Tongue (tissue), 2 donors: ENCODE results near the gene ZMIZ1. TPM values are rescaled to one million over a fixed set of nuclear protein-coding genes. Genes with fewer than 3 reads are reported as not detected.

Experiments
- DNase-seq: peaks from one replicate; pipeline ENCODE4 v3.0.0-alpha.2; 2015
- total RNA-seq: library from RNA; depleted of rRNA; stranded (reverse); fragments of >200 nt; gene quantifications from one replicate; pipeline ENCODE4 v1.2.3, GENCODE V29; 2014

The ZMIZ1 gene
- total RNA-seq, 1 donor from 2014 or later = 31.6 TPM

DNA sequence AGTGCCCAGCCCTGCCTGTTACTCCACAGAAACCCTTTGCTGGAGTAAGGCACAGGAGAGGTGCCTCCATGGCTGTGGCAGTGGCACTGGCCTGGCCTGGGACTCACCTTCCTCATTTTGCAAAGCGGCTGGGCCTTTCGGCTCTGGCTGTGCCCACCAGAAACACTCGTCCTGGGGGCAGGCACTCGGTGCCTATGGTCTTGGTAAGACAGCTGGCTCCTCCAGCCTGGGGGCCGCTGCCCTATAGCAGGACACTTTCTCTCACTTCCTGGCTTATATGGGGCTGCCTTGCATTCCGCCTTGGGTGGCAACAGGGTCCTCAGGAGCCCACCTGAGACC is 13.2 kb downstream of the ZMIZ1 start:
- no peak for DNase-seq

DNA sequence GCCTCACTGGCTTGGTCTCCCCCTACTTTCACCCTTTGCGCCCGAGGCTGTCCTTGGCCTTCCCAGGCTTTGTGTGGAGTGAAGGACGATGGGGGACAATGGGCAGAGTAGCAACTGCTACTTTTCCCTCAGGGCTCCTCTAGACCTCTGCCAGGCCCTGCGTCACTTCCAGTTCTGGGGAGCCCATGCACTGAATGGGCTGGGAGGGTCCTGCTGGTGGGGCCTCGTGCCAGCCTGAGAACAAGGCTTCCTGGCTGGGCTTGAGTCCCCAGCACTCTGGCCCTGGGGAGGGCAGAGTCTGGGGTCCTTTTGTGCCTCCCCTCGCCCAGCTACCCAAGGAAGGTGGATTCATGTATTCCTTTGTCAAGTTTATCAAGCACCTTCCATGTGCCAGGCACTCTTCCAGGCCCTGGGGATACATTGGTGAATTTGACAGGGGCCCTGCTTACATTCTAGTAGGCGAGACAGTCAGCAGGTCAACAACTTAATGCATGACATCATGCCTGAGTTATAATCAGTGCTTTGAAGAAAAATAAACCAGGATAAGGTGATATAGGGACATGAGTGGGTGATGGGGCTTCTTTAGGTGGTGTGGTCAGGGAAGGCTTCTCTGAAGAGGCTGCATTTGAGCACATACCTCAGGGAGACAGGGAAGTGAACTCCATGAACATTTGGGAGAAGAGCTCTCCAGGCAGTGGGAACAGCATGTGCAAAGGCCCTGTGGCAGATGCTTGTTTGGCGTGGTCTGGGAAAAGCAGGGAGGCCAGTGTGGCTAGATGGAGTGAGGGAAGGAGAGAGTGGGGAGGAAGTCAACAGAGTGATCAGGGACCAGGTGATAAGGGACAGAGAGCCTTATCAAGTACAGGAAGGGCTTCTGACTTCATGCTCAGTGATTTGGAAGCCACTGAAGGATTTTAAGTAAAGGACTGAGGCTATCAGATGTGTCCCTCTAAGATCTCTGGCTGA is 14.1 kb downstream of the ZMIZ1 start:
- DNase-seq = no peak

DNA sequence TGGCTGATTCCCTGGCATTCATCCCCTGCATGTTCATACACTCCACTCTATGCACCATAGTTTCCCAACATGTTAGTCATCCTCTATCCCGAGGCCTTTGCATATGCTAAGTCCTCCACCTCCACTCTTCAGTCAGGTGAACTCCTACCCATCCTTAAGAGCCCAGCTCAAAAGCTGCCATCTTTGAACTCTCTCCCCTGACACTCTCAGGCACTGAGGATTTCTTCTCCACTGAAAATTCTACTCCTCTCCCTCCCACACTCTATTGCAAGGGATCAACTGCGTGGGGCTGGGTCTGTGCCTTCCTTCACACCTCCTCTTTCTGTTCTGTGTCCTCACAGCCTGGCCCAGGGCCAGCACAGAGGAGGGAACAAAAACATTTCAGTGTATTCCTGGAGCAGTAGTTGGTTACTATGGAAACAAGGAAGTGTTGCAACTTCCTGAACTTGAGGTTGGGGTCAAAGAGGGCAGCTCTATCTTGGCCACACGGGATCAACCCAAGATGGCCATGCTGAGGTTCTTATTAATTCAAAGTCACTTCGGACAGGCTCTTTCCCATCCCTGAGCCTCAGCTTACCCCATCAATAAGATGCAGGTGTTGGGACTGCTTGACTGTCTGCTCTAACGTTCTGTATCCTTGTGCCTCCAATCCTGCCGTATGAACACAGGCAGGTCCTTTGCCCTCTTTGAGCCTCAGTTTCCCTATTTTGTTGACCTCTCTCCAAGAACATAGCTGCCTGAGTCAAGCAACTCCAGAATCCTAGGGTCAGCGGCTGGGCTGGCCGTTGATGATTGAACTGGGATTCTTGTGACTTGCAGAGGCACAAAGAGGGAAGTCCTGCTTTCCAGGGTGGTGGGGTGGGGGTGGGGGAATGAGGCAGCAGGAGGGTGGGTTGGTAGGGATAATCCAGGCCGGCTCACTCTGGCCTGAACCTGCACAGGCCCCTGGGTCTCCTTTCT is 15.5 kb downstream of the ZMIZ1 start:
- peak; percentile 79 for DNase-seq

DNA sequence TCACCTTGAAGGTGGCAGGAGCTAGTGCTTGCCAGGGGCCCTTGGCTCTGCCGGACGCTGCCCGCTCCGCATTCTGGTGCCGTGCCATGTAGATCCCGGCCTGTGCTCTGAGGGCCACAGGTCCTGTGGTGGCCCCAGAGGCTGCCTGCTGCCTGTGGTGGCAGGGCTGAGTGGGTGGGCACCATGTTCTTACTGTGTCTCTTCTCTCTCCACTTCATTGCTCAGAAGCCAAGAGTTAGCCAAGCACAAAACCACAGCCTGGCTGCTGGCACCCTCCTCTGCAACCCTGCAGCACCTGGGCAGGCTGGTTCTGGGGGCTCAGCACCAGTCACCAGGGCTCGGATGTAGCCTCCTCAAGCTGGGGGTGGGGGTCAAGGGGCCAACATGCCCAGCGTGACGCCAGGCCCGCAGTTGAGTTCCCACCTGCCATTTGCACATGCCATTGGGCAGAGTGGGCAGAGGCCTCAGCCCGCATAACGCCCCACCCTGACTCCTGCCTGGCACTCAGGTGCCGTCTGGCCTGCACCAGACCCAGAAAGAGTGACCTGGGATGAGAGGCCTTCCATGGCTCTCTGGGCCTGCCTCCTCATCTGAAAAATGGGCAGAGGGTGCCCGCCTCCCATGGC is 16.3 kb downstream of the ZMIZ1 start:
- no peak for DNase-seq

DNA sequence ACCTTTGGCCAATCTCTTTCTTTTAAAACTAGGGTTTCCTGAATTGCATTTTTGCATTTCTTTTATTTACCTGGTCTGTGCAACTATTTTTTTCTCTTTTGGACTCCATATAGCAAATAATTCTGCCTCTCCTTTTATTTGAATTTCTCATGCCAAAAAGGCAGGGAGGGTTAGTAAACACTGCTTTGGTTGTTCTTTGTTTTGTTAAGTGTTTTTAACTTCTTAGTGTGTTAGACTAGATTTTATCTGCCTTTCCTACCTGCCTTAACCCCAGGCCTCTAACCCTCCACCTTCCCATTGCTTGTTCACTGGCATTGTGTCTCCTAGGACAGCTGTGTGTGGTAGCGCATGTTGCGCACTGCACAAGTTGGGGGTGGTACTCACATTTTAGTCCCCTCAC is 18.1 kb downstream of the ZMIZ1 start:
- DNase-seq = no peak

DNA sequence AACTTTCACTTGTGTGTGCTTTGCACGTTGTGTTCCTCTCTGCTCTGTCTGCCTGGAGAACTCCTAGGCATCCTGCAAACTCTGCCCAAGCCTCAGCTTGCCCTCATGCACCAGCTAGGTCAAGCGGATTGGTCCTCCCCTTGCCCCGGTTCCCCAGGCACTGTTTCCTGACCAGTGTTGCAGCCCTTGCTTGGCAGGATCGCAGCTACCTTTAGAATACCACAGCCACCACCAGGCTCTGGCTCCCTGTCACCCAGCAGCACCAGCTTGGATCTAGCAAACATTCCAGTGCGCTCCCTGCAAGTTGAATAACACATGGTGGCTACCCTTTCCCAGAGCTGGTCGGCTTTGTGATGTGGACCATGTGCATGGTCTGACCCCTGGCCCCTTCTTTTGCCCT is 19.0 kb downstream of the ZMIZ1 start:
- no peak for DNase-seq

DNA sequence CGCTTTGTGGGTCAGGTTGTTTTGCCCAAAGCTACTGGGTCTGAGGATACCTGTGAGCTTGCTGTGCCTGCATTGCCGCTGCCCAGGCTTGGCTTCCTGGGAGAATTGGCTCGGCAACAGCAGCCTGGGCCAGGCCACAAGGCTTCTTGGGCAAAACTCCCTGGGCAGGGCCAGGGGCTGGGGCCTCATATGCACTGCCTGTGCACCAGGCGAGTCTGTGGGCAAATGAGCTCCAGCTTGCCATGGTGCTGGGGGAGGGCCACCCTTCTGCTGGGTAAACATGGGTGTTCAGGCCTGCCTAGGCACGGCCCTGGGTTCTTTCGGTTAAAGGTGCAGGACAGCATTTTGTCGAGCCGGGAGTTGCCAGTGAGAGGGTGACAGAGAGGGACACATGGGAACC is 19.4 kb downstream of the ZMIZ1 start:
- DNase-seq = no peak

DNA sequence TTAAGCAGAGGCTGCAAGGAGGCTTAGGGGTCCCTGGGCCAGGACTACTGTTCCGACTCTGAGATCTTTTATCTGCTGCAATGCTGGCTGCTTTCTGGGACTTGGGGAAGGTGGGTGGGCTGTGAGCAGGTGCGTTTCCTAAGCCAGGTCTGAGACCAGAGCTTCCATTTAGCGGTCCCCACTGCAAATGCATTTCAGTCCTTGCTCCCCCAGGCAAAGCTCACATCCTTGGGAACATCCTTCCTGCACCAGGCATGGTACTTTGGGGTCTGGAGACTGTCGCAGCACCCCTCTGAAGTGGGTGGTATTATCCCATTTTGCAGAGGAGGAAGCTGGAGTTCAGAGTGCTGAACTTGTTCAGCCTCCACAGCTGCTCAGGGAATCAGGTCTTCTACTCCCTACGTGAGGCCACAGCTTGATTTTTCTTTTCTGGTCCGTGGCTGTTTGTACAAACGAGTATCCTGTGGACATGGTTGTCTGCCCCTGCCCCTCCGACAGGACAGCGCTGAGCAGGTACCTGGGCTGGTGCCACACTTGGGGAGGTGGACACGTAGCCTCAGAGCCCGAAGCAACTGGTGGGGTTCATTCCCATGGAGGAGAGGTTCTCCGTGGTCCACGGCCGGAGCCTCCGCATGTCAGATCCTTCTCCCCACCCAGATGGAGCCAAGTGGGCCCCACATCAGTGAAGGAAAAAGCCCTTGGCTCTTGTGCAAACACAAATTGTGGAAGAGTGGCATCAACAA is 20.0 kb downstream of the ZMIZ1 start:
- DNase-seq = no peak

DNA sequence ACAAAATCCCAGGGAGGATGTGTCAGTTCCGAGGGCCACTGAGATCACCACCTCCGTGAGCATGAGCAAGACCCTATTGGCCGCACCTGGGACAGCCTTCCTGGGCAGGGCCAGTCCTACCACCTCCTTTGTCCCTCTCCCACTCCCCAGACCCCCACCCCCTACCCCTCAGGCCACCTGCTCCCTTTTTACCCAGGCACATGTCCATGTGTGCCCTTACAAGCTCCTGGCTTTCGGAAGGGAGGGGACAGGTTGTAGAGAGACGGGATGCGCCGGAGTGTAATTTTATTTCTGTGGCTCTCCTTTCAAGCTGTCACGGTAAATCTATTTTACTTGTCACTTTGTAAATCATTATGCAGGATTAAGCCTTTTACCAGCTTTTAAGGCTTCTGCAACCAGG is 20.9 kb downstream of the ZMIZ1 start:
- no peak for DNase-seq

DNA sequence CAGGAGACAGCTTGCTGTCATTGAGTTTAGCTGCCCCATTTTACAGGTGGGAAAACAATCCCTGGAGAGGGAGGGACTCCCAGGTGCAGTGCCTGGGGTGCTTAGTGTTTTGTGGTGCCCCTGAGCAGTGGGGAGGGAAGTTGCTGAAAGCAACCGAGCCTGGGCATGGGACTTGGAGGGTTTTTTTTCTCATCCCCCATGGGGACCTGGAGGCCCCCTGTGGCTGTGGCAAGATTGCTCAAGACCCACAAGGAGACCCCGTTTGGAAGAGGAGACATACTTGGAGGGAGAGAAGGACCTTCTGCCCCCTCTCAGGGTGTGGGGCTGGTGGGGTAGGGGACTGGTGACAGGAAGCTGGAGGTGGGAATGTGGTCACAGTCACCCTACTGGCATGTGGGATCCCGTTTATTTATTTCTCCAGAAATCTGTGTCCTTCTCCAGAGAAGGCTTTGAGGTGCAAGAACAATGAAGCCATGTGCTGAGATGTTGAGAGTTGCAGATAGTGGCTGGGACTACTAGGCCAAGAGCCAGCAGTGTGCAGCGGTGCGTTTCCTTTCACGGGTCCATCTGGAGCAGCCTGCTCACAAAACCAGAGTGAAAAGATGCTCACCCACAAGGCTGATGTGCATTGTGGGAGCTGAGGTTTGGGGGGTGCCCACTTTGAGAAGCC is 21.5 kb downstream of the ZMIZ1 start:
- no peak for DNase-seq

DNA sequence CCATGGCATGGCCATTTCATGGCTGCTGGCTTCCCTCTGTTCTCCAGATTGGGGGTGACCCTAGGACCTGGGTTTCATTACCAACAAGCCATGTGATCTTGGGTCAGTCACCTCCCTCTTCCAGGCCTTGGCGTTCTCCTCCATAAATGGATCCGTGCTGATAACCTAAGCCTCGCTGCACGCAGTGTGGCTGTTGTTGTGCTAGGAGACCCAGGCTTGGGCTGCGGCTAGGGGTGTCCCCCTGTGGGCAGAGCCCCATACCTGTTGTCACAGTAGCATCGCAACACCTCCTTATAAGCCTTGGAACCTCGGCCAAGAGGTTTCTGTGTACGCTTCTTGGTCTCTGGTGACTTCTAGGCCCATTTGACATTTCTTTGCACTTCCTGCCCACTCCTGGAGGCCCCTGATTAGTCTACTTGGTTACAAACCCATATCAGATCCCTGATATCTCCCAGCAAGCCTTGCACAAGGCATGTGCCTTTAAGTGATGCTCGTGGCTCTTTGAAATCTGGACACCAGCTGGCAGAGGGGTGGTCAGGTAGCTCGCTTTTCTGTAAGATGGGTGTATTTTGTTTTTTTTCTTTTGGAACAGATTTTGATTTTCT is 23.6 kb downstream of the ZMIZ1 start:
- DNase-seq = no peak

DNA sequence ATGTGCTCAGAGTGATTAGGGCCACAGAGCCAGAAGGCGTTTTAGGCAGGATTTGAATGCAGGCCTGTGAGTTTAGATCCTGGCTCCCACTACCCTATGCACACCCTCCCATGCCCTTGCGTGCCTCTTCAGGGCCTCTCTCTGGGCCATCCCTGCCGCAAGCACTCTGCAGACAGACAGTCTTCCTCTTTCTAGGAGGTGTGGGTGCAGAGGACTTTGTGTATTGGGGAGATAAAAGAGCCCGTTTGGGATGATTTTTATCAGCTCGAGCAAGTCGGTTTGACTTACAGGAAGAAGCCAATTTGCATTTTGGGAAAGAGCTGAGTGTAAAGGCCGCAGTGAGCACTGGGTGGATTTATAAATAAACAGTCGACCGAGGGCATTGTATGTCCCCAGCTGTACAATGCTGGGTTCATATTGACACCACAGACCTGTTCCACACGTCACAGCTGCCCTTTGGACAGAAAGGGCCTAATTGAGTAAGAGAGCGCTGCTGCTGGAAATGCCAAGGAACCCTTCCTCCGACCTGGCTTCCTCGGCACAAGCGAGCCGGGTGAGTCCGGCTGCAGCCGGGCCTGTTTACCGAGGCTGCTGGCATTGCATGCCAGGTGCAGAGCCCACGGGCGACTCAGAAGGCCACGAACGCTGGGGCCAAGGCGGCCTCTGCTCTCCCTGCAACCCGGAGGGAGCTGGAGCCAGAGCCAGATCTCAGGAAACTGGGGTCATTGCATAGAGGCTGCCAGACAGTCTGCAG is 25.1 kb downstream of the ZMIZ1 start:
- peak; percentile 44 for DNase-seq

DNA sequence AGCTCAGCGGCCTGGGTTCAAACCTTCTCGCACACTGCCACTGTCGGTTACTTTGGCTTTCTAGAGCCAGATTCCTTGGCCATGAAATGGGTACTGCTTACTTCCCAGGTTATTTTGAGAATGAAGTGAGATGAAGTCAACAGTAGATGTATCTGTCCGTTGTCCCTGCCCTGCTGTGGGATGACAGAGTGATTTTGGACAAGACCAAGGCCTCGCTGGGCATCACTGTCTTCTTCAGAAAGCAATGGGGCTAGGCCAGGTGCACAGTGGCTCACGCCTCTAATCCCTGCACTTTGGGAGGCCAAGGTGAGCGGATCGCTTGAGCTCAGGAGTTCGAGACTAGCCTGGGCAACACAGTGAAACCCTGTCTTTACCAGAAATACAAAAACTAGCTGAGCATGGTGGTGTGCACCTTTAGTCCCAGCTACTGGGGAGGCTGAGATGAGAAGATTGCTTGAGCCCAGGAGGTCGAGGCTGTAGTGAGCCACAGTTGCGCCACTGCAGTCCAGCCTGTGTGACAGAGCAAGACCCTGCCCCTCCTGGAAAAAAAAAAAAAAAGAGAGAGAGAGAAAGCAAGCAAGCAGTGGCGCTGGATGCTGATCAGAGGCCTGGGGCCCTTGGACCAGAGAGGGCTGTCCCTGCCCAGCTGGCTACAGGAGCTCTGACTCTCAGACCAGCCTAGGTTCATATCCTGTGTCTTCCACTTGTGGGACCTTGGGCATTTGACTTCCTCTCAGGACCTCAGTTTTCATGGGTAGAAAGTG is 25.8 kb downstream of the ZMIZ1 start:
- no peak for DNase-seq

DNA sequence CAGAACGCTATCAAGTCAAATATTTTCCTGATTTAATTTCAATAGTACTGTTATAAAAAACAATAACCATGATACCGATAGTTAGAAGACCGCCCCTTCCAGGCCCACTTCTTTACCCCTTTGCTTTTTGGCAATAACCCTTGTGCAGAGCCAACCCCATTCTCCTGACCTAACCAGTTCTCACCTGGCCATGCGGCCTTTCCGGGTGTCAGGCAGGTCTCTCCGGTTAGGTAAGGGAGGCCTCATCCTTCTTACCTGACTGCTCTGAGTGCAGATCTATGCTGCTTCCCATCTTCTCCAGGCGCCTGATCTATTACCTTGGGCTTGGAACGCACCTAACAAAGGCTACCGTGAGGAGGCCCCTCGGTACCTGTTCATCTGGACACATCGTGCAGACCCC is 26.6 kb downstream of the ZMIZ1 start:
- DNase-seq = no peak

DNA sequence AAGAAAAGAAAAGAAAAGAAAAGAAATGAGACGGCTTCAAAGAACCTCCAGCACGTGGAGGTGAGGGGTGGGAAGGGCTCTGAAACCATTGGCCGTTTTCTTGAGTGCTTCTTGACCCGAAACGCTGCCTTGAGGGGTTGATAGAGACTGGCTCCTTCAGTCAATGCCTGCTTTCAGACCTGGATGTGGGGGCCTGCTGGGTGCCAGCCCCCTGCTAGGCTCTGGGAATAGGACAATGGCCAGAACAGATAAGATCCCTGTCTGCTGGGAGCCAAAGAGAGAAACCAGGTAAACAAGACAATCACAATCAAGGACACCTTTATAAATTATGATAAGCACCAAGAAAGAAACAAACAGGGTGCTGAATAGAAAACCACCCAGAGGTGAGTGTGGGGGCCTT is 27.7 kb downstream of the ZMIZ1 start:
- no peak for DNase-seq

DNA sequence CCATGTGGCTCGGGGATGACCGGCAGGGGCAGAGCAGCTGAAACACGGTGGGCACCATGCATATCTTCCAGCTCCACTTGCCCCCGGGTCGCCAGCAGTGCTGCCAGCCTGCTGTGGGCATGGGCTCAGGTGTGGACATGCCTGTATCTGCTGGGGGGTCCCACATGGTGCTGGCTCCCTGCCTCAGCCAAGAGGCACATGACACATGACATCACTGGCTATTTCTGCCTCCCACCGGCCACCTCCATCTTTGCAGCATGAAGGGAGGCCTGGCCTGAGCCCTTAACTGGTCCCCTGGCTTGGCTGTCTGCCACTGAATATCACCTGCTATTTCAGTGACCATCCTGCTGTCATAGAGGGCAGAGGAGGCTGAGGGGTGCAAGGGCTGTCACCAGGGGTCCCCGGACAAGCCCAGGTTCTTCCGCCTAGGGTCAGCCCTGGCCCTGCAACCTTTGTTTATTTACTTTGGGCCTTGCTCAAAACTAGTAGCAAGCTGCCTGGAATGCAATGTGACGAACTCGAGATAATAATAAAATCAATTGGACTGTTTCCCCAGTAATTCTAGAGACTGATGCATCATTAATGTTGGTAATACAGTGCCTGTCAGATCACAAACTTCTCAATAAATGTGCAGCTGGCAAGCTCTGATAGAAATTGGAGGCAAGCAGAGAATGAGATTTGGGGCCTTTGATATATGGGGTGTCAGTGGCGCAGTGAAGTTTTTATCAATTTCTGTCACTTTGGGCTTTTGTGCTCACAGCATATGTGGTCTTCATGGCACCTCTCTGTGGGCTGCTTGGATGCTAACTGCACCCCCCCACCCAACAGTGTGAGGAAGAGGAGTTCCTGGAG is 28.5 kb downstream of the ZMIZ1 start:
- DNase-seq = peak; percentile 45

DNA sequence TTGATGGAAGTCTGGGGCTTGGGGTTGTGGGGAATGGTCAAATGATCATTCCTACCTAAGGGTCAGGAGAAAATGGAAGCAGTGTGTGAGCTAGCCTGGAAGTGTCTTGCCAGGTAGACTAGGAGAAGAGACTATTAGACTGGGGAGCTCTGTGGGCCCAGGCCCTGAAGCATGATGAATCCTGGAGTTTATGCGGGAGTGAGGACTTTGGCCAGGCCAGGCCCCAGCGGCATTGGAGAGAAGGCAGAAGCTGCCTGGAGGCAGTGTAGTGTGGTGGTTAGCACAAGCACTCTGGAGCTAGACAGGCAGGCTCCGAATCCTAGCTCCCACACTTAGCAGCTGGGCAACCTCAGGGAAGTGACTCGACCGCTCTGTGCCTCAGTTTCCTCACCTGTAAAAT is 29.3 kb downstream of the ZMIZ1 start:
- no peak for DNase-seq

DNA sequence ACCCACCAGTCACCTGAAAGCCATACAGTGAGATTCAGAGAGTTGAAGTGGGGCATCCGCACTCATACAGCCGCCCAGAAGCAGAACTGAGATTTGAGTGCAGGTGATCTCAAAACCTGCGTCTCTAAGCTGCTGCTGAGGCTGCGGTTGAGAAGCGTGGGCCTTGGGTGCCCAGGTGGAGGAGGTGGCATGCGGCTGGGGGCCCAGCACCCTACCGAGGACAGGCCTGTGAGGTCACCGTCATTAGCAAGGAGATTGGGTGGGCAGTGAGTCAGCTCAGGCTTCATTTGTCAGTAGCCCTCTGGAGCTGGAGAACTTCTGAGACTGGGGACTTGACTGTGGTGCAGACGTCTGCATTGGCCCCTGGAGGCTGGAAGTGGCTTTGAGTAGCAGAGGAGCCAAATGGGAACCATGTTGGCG is 29.8 kb downstream of the ZMIZ1 start:
- no peak for DNase-seq
